ENCODE data around the gene ZNF423.

The ZNF423 gene

DNA sequence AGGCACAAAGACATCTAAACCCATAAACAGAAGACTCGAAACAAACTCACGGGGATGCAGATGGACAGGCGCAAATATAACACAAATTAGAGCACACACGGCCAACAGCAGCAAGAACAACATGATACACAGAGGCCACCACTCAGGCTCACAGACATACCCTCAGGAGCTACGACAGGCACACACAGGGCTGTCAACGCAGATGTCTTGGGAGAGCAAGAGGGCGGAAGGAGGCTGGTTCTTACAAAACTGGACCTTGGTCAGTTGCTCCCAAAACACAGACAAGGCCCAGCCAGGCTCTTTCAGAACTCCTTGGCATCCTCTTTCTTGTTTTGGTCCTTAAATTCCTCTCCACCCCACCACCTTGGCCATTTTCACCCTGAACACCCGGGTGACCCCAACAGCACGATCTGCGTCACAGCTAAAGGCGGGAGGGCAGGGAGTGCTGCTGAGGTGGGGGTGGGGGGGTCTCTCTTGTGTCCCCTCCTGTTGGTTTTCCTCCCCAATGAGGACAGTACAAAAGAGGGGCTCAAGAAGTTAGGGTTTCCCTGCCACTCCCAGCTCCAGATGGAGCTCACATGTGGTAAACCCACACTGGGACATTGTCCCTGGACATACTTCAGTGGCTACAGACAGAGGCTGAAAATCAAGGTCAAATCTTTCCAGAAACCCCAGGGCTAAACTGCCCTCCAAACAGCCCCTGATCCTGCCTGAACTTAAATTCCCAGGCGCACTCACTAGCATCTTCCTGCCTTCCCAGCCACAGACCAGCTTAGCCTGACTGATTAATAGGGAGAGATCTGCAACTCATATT lies 261.0 kb downstream of the ZNF423 start:
- no peak for DNase-seq

GRCh38 chr16:49594153-49594552 lies 261.8 kb downstream of the ZNF423 start:
- DNase-seq = no peak

GRCh38 chr16:49593424-49594040 lies 262.4 kb downstream of the ZNF423 start:
- DNase-seq = no peak

GRCh38 chr16:49592546-49593423 lies 263.1 kb downstream of the ZNF423 start:
- DNase-seq = peak in 1 of 2 experiments; percentile 4

GRCh38 chr16:49590166-49590871 lies 265.6 kb downstream of the ZNF423 start:
- no peak for DNase-seq

GRCh38 chr16:49589544-49590031 lies 266.3 kb downstream of the ZNF423 start:
- DNase-seq = no peak

DNA sequence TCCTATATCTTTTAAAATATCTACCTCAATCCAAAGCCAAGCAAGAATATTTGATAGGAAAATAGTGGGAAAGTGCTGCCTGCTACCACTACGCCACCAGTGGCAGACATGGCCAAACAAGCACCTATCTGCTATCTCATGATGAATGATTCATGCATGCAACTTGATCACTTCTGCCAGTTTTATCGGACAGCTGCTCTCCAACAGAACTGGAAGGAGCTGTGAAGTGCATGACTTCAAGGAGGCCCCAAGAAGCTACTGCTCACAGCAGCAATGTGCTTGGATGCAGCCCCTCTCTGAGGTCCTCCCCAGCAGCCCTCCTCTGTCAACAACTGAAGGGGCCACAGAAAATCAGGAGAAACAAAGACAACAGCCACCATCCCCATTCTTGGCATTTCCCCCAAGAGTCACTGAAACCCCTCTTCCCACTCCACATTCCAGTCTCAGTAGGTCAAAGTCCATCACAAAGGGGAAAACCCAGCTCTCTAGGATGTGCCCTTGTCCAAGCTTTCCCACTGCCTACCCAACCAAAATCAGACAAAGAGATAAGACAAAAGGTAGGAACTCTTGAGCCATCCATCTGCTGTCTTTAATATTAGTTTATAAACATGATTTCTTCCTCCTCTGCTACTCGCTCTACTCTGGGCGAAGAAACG lies 267.1 kb downstream of the ZNF423 start:
- DNase-seq = no peak

GRCh38 chr16:49588026-49588425 lies 267.9 kb downstream of the ZNF423 start:
- no peak for DNase-seq

- no peak for DNase-seq
Measured at GRCh38 chr16:49587511-49587910, 268.4 kb downstream of the ZNF423 start.

GRCh38 chr16:49586466-49587450 lies 269.2 kb downstream of the ZNF423 start:
- no peak for DNase-seq

DNA sequence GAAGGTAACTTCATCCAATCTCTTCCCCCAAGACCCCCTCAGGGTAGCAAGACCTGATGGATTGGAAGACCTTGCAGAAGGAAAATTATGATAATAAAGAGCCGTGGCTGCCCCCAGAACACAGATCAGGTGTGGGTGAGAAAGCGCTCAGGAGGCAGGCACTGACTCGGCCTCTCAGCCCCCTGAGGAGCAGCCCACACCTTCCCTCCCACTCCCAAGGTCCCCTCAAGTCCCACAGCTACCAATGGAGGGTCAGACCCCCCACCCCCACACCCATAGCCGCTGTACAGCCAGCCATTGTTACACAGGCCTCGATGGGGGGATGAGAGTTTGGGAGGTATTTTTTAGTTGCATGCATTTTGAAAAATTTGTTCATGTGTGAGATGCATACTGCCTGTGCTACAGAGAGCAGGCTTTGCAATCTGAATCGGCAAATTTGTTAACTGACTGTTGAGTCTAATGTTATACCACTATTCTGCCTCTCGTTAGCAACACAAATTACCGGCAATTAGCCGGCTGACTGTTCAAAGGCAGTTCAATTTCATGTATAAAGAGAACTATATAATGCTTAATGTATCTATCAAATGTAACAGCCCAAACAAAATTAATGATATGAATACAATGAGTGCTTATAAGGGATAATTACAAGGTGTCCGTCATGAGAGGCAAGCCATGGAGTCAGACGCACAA lies 270.6 kb downstream of the ZNF423 start:
- DNase-seq = no peak

DNA sequence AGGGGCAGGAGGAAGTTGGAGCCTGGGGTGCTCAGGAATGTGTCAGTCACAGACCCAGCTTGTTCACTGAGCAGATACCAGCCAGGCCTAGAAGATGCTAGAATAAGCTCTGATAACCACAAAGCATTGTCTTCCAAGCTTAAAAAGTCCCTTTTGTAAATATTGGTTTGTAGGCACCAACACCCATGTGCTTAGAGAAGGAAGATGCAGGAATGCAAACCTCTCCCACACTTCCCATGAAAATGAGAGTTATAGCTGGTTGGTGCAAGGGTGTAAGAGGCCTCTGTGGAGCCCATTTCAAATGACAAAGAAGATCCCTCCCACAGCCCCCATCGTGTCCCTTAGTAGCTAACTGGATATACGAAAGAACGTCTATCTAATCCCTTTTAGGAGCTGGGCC lies 272.0 kb downstream of the ZNF423 start:
- DNase-seq = no peak

- no peak for DNase-seq
Measured at GRCh38 chr16:49581630-49582298, 274.1 kb downstream of the ZNF423 start.

- DNase-seq = no peak
Measured at GRCh38 chr16:49580751-49581303, 275.1 kb downstream of the ZNF423 start.

GRCh38 chr16:49578435-49579024 lies 277.4 kb downstream of the ZNF423 start:
- no peak for DNase-seq

DNA sequence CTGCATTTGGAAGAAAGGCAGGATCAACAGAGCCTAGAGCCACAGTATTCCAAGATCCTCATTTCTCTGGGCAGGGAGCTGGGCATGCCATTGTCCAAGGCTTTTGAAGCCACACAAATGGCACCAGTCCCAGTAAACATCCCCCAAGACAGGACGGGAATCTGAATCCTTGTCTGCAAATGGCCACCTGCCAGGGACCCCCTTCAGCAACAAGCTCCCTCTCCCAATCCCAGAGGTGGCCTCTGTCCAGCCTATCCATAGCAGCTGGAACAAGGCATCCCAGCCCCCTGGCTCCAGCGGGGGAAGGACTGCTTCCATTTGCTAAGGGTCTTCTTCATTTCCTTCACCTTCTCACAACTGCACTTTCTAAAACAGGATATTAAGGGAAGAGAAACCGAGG lies 277.9 kb downstream of the ZNF423 start:
- DNase-seq = no peak

DNA sequence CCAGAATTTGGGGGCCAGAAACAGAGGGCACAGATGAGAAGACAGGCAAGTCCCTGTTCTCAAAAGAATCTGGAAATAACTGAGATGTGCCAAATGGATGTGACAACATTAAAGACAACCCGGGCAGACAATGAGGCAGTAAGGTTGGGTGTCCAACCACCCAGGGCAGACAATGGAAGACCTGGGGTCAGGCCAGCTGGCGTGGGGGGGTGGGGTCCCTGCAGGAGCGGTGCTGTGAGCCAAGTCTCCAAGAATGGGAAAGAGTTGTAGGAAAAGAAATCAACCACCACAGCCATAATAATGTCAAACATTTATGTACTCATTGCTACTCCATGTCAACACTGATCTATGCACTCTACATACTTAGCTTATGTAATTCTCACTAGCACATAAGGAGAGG lies 279.0 kb downstream of the ZNF423 start:
- no peak for DNase-seq

GRCh38 chr16:49576173-49576494 lies 279.8 kb downstream of the ZNF423 start:
- no peak for DNase-seq

Data from SW 1271 (cell line).